CD1c-positive myeloid dendritic cell (primary cell): Measurements from ENCODE around the gene LRRFIP1.
A peak's percentile ranks its signal among the peaks of the same experiment; 100 is the strongest.

Experiments
- DNase-seq: peaks from one replicate; pipeline ENCODE4 v3.0.0-alpha.2; 2016; ENCODE audit errors: extremely low spot score

Gene LRRFIP1

GRCh38 chr2:237640493-237640998, 13.2 kb downstream of the LRRFIP1 start:
- DNase-seq: no peak

- DNase-seq: no peak
Observed at GRCh38 chr2:237642038-237642734, 14.8 kb downstream of the LRRFIP1 start.

- DNase-seq: no peak
Observed at GRCh38 chr2:237643066-237643465, 15.7 kb downstream of the LRRFIP1 start.

- DNase-seq: no peak
Observed at GRCh38 chr2:237643582-237644380, 16.4 kb downstream of the LRRFIP1 start.

- no peak for DNase-seq
Observed at GRCh38 chr2:237644381-237644703, 17.0 kb downstream of the LRRFIP1 start.

GRCh38 chr2:237645261-237645660, 17.9 kb downstream of the LRRFIP1 start:
- DNase-seq: no peak

- no peak for DNase-seq
Observed at GRCh38 chr2:237647176-237648015, 20.0 kb downstream of the LRRFIP1 start.

GRCh38 chr2:237648016-237648381, 20.6 kb downstream of the LRRFIP1 start:
- DNase-seq: no peak

- no peak for DNase-seq
Observed at GRCh38 chr2:237649541-237650454, 22.4 kb downstream of the LRRFIP1 start.

GRCh38 chr2:237650455-237650850, 23.1 kb downstream of the LRRFIP1 start:
- no peak for DNase-seq

- no peak for DNase-seq
Observed at GRCh38 chr2:237651761-237652160, 24.4 kb downstream of the LRRFIP1 start.

- no peak for DNase-seq
Observed at GRCh38 chr2:237652181-237652580, 24.8 kb downstream of the LRRFIP1 start.

GRCh38 chr2:237652854-237653253, 25.5 kb downstream of the LRRFIP1 start:
- DNase-seq: no peak

GRCh38 chr2:237653776-237654558, 26.6 kb downstream of the LRRFIP1 start:
- no peak for DNase-seq

GRCh38 chr2:237657063-237657462, 29.7 kb downstream of the LRRFIP1 start:
- no peak for DNase-seq

GRCh38 chr2:237660381-237660900, 33.1 kb downstream of the LRRFIP1 start:
- DNase-seq: no peak

GRCh38 chr2:237661270-237661669, 33.9 kb downstream of the LRRFIP1 start:
- no peak for DNase-seq

GRCh38 chr2:237661799-237662328, 34.5 kb downstream of the LRRFIP1 start:
- DNase-seq: no peak

GRCh38 chr2:237662671-237663093, 35.3 kb downstream of the LRRFIP1 start:
- peak; percentile 96 for DNase-seq
